Activated CD4-positive, alpha-beta T cell treated with anti-CD3 and anti-CD28 coated beads for 36 hours (primary cell): ENCODE results near the gene FOXJ3. TPM values are rescaled to one million over a fixed set of nuclear protein-coding genes. Genes with fewer than 3 reads are reported as not detected.
A peak's percentile ranks its signal among the peaks of the same experiment; 100 is the strongest.

ENCODE experiments used
- ATAC-seq: fragments of 200-7000 bp; cut with Tn5 transposase; one replicate; pipeline ENCODE4 v1.10.0; 2021; ENCODE audit warnings: mild to moderate bottlenecking, moderate library complexity
- CTCF ChIA-PET: fragments of 350-600 bp; sonication (Branson Sonifier 250); formaldehyde crosslinking; loops from one replicate; lab custom pipeline; 2021; ENCODE audit warnings: antibody characterized with exemption; lab: Charles Lee
- POLR2A ChIA-PET: fragments of 350-600 bp; sonication (Branson Sonifier 250); formaldehyde crosslinking; loops from one replicate; lab custom pipeline; 2021; ENCODE audit warnings: antibody characterized with exemption, inconsistent platforms; lab: Charles Lee
- DNase-seq: peaks from one replicate; pipeline ENCODE4 v3.0.0-alpha.2; 2020
- H3K27ac Mint-ChIP-seq: one replicate; pipeline ENCODE4 v1.8.0; 2021; ENCODE audit warnings: mixed read lengths
- H3K27me3 Mint-ChIP-seq: one replicate; pipeline ENCODE4 v1.8.0; 2021; ENCODE audit warnings: mixed read lengths
- H3K36me3 Mint-ChIP-seq: one replicate; pipeline ENCODE4 v1.8.0; 2021; ENCODE audit warnings: low read depth, mixed read lengths
- H3K4me1 Mint-ChIP-seq: one replicate; pipeline ENCODE4 v1.8.0; 2021; ENCODE audit warnings: mixed read lengths
- H3K4me3 Mint-ChIP-seq: one replicate; pipeline ENCODE4 v1.8.0; 2021; ENCODE audit warnings: mild to moderate bottlenecking, moderate library complexity, mixed read lengths
- H3K9me3 Mint-ChIP-seq: one replicate; pipeline ENCODE4 v1.8.0; 2021; ENCODE audit warnings: low read depth, mixed read lengths
- intact Hi-C, 2 experiments: fragments of 100-400 bp; cut with DNase I in 1 of 2; cut with micrococcal nuclease in 1 of 2; formaldehyde crosslinking; loops; one replicate each; pipeline versions ENCODE4 v1.14.2 to v1.15.1; 2022 to 2024; cut with DNase I, micrococcal nuclease
- total RNA-seq, 2 experiments: library from RNA; stranded (reverse); gene quantifications; one replicate each; pipeline ENCODE4 v1.2.3, GENCODE V29; 2021

FOXJ3 gene
- total RNA-seq, 2 experiments from 2014 or later, result 44.1 to 54.0 TPM

- peaks cover 3% of the 10 kb centered on the region for H3K27me3 Mint-ChIP-seq
- intact Hi-C loops, result loop anchor here (1.0 to 10.0 kb wide), 7 partner anchors 27 to 658 kb away; partner anchors contain the start of gene FOXJ3 (in 1 of the 2)
- H3K9me3 Mint-ChIP-seq, result no peaks in the 10 kb centered on the region
- H3K27ac Mint-ChIP-seq, result no peak overlapping the region
- H3K4me3 Mint-ChIP-seq, result no peak overlapping the region
- H3K4me1 Mint-ChIP-seq, result no peaks in the 10 kb centered on the region
- H3K36me3 Mint-ChIP-seq, result peaks cover 4% of the 10 kb centered on the region
- CTCF ChIA-PET, result interaction anchor here (0.6 to 3.0 kb wide), 56 partner anchors 8 to 984 kb away, joined by 3 to 16 read pairs (median 4); no protein-coding TSS in a partner anchor
- no peak for DNase-seq
- ATAC-seq, result no peak
- POLR2A ChIA-PET, result no interaction called here
Observed at GRCh38 chr1:42173961-42174735, 160.9 kb downstream of the FOXJ3 start.

GRCh38 chr1:42173155-42173933, 161.7 kb downstream of the FOXJ3 start:
- no peak overlapping the region for H3K4me3 Mint-ChIP-seq
- no peaks in the 10 kb centered on the region for H3K9me3 Mint-ChIP-seq
- H3K4me1 Mint-ChIP-seq, result no peaks in the 10 kb centered on the region
- peaks cover 3% of the 10 kb centered on the region for H3K27me3 Mint-ChIP-seq
- POLR2A ChIA-PET, result no interaction called here
- peak; percentile 82 for ATAC-seq
- intact Hi-C loops, result loop anchor here (1.0 to 10.0 kb wide), 7 partner anchors 26 to 657 kb away; partner anchors contain the start of gene FOXJ3 (in 1 of the 2)
- H3K27ac Mint-ChIP-seq, result no peak overlapping the region
- H3K36me3 Mint-ChIP-seq, result peaks cover 4% of the 10 kb centered on the region
- CTCF ChIA-PET, result interaction anchor here (0.6 to 3.0 kb wide), 58 partner anchors 7 to 985 kb away, joined by 3 to 16 read pairs (median 4); no protein-coding TSS in a partner anchor
- DNase-seq, result peak; percentile 81

- Mint-ChIP-seq H3K9me3 (no peaks in the 10 kb centered on the region), H3K27ac (no peak overlapping the region), H3K4me1 (no peaks in the 10 kb centered on the region), H3K27me3 (peaks cover 3% of the 10 kb centered on the region), H3K4me3 (no peak overlapping the region), H3K36me3 (peaks cover 3% of the 10 kb centered on the region)
- ATAC-seq, result no peak
- DNase-seq, result no peak
- intact Hi-C loops, result loop anchor here (1.0 to 10.0 kb wide), 7 partner anchors 25 to 656 kb away; partner anchors contain the start of gene FOXJ3 (in 1 of the 2)
- ChIA-PET CTCF (interaction anchor here (0.6 to 3.0 kb wide), 30 partner anchors 10 to 905 kb away, joined by 3 to 16 read pairs (median 4); no protein-coding TSS in a partner anchor), POLR2A (no interaction called here)
Observed at GRCh38 chr1:42172381-42173133, 162.5 kb downstream of the FOXJ3 start.

- no peaks in the 10 kb centered on the region for H3K9me3 Mint-ChIP-seq
- CTCF ChIA-PET, result interaction anchor here (0.6 to 1.9 kb wide), 7 partner anchors 9 to 846 kb away, joined by 3 to 7 read pairs (median 3); no protein-coding TSS in a partner anchor
- peaks cover 3% of the 10 kb centered on the region for H3K27me3 Mint-ChIP-seq
- no peak overlapping the region for H3K27ac Mint-ChIP-seq
- POLR2A ChIA-PET, result no interaction called here
- no peak overlapping the region for H3K4me3 Mint-ChIP-seq
- no peaks in the 10 kb centered on the region for H3K4me1 Mint-ChIP-seq
- intact Hi-C loops, result loop anchor here (2.0 to 10.0 kb wide), 4 partner anchors 25 to 563 kb away; partner anchors contain the start of gene FOXJ3 (in 1 of the 2)
- no peak for DNase-seq
- ATAC-seq, result no peak
- peaks cover 1% of the 10 kb centered on the region for H3K36me3 Mint-ChIP-seq
Observed at GRCh38 chr1:42171679-42172266, 163.3 kb downstream of the FOXJ3 start.

GRCh38 chr1:42170779-42171621, 164.0 kb downstream of the FOXJ3 start:
- ATAC-seq, result no peak
- DNase-seq, result no peak
- POLR2A ChIA-PET, result no interaction called here
- peaks cover 3% of the 10 kb centered on the region for H3K27me3 Mint-ChIP-seq
- CTCF ChIA-PET, result interaction anchor here (0.6 to 1.3 kb wide), 6 partner anchors 21 to 846 kb away, joined by 3 to 4 read pairs (median 3); no protein-coding TSS in a partner anchor
- intact Hi-C loops, result loop anchor here (5.0 to 10.0 kb wide), 3 partner anchors 164 to 564 kb away; partner anchors contain the start of gene FOXJ3 (in 1 of the 2)
- no peaks in the 10 kb centered on the region for H3K9me3 Mint-ChIP-seq
- H3K4me3 Mint-ChIP-seq, result no peak overlapping the region
- no peaks in the 10 kb centered on the region for H3K4me1 Mint-ChIP-seq
- no peak overlapping the region for H3K27ac Mint-ChIP-seq
- H3K36me3 Mint-ChIP-seq, result no peaks in the 10 kb centered on the region

- Mint-ChIP-seq H3K4me3 (no peak overlapping the region), H3K4me1 (no peaks in the 10 kb centered on the region), H3K9me3 (no peaks in the 10 kb centered on the region), H3K27ac (no peak overlapping the region), H3K36me3 (no peaks in the 10 kb centered on the region), H3K27me3 (peaks cover 3% of the 10 kb centered on the region)
- CTCF ChIA-PET, result interaction anchor here (0.6 to 1.2 kb wide), 2 partner anchors 24 to 53 kb away, joined by 3 read pairs; no protein-coding TSS in a partner anchor
- POLR2A ChIA-PET, result no interaction called here
- intact Hi-C loops, result no loop called here
- no peak for DNase-seq
- ATAC-seq, result no peak
Observed at GRCh38 chr1:42168763-42169162, 166.3 kb downstream of the FOXJ3 start.

GRCh38 chr1:42168391-42168670, 166.7 kb downstream of the FOXJ3 start:
- no peak overlapping the region for H3K27ac Mint-ChIP-seq
- intact Hi-C loops, result no loop called here
- POLR2A ChIA-PET, result no interaction called here
- CTCF ChIA-PET, result interaction anchor here (0.6 kb wide), 1 partner anchor 53 kb away, joined by 3 read pairs; no protein-coding TSS in a partner anchor
- DNase-seq (no peak), ATAC-seq (no peak)
- H3K9me3 Mint-ChIP-seq, result no peaks in the 10 kb centered on the region
- H3K4me3 Mint-ChIP-seq, result no peak overlapping the region
- no peaks in the 10 kb centered on the region for H3K36me3 Mint-ChIP-seq
- no peaks in the 10 kb centered on the region for H3K4me1 Mint-ChIP-seq
- H3K27me3 Mint-ChIP-seq, result peaks cover 3% of the 10 kb centered on the region

GRCh38 chr1:42167611-42168390, 167.2 kb downstream of the FOXJ3 start:
- peaks cover 3% of the 10 kb centered on the region for H3K27me3 Mint-ChIP-seq
- H3K4me3 Mint-ChIP-seq, result no peak overlapping the region
- intact Hi-C loops, result no loop called here
- H3K9me3 Mint-ChIP-seq, result no peaks in the 10 kb centered on the region
- H3K27ac Mint-ChIP-seq, result no peak overlapping the region
- ATAC-seq, result no peak
- no peaks in the 10 kb centered on the region for H3K4me1 Mint-ChIP-seq
- POLR2A ChIA-PET, result no interaction called here
- CTCF ChIA-PET, result interaction anchor here (0.6 kb wide), 1 partner anchor 626 kb away, joined by 3 read pairs; no protein-coding TSS in a partner anchor
- no peak for DNase-seq
- H3K36me3 Mint-ChIP-seq, result no peaks in the 10 kb centered on the region

- intact Hi-C loops, result no loop called here
- ATAC-seq (no peak), DNase-seq (no peak)
- ChIA-PET CTCF (interaction anchor here (0.8 to 1.0 kb wide), 2 partner anchors 8 to 666 kb away, joined by 3 read pairs; no protein-coding TSS in a partner anchor), POLR2A (no interaction called here)
- Mint-ChIP-seq H3K9me3 (peaks cover 9% of the 10 kb centered on the region), H3K27ac (no peak overlapping the region), H3K36me3 (peaks cover 2% of the 10 kb centered on the region), H3K4me1 (no peaks in the 10 kb centered on the region), H3K4me3 (no peak overlapping the region), H3K27me3 (peaks cover under 1% of the 10 kb centered on the region)
Observed at GRCh38 chr1:42165511-42166210, 169.4 kb downstream of the FOXJ3 start.
